ENCODE results near the gene MRPS5.

Gene MRPS5

DNA sequence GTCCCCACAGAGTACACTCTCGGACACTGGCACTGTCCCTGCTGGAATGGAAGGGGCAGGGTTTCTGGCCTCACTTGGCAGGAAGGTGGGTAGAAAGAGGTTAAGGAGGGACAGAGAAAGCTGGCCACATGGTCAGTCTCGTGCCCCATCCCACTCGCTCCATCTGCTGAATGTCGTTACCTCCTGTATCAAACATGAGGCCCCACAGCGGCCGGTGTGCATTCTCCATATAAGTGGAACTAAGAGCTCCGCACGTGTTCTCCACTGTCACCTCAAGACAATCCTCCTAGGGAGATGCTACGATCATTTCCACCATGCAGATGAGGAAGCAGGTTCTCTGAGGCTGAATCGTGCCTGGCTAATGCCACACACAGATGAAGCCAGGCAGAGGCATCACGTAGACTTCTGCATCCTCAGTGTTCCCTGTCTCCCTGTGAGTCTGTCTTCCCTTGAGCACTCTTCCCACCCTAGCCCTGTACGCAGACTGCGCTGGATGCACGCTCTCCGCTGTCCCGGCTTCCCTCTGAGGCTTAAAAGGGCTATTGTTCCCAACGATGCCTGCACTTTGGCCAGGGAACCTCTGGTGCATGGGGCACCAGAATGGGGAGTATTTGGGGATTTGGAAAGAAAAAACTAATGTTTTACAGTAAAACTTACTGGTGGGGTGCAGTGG lies 61.0 kb downstream of the MRPS5 start:
- no peak for DNase-seq (ENCODE audit: low spot score)

DNA sequence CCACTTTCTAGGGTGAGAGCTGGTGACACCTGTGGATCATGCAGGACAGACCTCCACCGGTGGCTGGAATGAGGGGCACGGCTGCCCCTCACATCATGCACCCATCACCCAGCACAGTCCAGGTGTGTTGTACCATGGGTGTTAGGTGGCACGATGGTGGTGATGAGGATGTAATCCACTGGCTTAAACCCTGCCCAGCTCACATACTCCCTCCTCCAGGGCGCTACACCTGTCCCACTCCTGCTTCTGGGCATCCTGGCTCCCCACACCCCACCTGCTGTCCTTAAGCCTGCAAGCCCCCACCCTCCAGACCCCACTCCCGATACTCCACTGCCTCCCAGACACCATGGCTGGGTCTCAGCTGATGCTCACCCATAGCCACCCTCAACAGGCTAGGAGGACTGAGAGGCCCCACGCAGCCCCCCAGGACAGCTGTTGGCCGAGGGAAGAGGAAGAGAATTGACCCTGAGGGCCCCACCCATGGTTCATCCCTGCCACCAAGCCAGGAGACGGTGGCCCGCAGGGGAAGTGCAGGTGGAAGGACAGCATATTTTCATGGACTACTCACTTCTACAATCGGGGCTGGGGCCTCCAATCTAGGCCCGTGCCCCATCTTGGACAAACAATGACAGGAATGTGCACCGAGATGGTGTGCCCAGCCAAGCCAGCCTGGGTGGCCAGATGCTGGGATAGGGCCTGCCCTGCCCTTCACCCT lies 61.8 kb downstream of the MRPS5 start:
- no peak for DNase-seq (ENCODE audit: low spot score)

DNA sequence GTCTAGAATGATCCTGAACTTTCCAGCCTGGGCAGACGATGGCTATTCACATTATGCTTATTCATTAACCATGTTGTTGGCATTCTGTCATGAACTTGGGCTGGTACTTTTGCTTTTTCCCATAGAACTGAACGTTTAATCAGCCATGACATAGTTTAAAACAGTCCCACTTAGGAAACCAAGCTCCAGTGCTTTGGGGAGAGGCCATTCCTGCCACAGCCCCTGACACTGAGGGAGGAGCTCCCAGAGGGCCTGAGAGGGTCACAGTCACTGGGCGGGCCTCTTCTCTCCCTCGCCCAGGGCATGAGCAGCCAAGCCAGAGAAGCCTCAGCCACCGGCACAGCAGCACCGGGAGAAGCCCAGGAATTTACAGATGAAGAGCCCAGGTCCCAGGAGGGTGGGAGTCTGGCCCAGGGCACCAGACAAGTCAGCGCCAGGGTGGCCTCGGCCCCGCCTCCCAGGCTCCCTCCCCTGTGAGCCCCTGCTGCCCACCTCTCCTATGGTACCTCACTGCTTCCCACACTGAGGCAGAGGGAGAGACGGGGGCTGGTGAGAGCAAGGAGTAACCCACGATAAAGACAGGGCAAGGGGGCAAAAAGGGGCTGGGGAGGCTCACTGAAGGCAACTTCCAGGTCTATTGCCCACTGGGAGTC lies 62.5 kb downstream of the MRPS5 start:
- DNase-seq (ENCODE audit: low spot score), result no peak

DNA sequence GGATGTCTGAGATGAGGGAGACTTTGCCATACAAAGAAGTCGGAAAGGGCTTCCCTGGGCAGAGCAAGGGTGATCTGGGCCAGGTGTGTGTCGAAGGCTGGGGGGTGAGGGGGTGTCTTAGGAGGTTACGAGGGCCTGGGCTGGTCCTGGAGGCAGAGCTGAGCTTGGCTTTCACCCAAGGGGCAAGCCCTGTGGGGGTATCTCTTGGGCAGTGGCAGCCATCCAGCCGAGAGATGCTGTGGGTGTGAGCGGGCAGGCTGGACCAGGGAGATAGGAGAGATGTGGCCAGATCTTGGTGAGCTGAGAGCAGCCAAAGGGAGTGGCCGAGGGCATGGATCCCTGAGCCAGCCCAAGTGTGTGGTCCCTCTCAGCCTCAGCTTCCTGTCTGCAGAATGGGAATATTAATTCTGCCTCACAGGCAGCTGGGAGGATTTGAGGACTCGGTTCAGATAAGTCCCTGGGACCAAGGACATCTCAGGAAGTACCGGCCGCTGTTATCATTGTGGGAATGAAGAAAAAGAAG lies 63.1 kb downstream of the MRPS5 start:
- DNase-seq (ENCODE audit: low spot score), result no peak

GRCh38 chr2:95057535-95058370 lies 63.9 kb downstream of the MRPS5 start:
- DNase-seq (ENCODE audit: low spot score), result no peak

GRCh38 chr2:95056461-95057459 lies 64.8 kb downstream of the MRPS5 start:
- no peak for DNase-seq (ENCODE audit: low spot score)

DNA sequence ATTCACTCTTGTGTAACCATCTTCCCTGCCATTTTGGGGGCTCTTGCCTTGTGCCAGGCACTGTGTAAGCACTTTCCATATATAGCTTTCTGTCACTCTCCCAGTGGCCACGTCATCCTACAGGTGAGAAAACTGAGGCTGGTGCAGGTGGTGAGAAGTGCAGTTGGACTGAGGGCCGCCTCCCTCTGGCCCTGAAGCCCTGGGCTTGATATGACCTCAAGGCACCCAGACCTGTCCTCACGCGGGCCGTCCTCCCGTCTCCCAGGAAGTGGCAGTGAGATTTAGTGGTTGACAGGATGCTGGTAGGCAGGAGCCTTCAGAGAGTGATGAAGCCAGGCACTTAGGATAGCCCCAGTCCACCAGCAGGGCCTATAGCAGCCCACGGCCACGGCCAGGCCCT lies 65.6 kb downstream of the MRPS5 start:
- no peak for DNase-seq (ENCODE audit: low spot score)

- no peak for DNase-seq (ENCODE audit: low spot score)
These were observed 66.3 kb downstream of the MRPS5 start for GRCh38 chr2:95055262-95055661.

- no peak for DNase-seq (ENCODE audit: low spot score)
These were observed 67.6 kb downstream of the MRPS5 start for GRCh38 chr2:95054016-95054415.

- DNase-seq (ENCODE audit: low spot score), result no peak
These were observed 68.1 kb downstream of the MRPS5 start for GRCh38 chr2:95053543-95053942.

GRCh38 chr2:95052804-95053479 lies 68.7 kb downstream of the MRPS5 start:
- DNase-seq (ENCODE audit: low spot score), result no peak

DNA sequence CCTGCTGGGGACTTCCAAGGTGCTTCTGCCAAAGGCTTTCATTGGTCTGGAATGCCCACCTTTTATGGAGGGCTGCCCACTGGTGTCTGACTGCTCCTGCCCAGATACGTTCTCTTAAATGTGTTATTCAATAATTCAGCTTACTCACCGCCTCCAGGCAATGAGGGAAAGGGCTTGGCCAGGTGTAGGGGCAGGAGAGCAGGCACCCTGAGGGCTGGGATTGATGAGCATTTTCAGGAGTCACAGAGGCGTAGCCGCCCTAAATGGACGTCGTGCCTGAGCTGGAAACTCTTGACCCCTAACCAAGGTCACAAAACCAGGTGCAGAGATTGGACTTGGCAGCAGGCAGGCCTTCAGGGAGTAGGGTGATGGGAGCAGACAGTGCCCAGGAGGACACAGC lies 69.3 kb downstream of the MRPS5 start:
- DNase-seq (ENCODE audit: low spot score), result no peak

DNA sequence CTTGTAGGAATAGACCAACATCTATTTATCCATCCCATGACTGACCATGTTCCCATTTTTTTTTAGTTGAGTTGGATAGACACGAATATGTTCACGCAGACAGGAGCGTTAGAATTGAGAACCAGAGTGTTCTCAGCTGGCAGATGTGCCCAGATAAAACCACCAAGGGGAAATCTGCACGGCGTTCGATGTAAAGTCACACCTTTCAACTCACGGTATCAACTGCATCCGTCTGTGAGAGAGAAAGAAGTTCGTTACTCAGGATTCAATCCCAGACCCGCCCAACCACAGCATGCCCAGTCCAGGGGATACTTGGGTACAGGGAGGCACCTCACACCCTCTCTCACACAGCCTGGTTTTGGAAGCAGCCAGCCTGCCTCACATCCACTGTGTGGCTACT lies 70.0 kb downstream of the MRPS5 start:
- DNase-seq (ENCODE audit: low spot score), result no peak

DNA sequence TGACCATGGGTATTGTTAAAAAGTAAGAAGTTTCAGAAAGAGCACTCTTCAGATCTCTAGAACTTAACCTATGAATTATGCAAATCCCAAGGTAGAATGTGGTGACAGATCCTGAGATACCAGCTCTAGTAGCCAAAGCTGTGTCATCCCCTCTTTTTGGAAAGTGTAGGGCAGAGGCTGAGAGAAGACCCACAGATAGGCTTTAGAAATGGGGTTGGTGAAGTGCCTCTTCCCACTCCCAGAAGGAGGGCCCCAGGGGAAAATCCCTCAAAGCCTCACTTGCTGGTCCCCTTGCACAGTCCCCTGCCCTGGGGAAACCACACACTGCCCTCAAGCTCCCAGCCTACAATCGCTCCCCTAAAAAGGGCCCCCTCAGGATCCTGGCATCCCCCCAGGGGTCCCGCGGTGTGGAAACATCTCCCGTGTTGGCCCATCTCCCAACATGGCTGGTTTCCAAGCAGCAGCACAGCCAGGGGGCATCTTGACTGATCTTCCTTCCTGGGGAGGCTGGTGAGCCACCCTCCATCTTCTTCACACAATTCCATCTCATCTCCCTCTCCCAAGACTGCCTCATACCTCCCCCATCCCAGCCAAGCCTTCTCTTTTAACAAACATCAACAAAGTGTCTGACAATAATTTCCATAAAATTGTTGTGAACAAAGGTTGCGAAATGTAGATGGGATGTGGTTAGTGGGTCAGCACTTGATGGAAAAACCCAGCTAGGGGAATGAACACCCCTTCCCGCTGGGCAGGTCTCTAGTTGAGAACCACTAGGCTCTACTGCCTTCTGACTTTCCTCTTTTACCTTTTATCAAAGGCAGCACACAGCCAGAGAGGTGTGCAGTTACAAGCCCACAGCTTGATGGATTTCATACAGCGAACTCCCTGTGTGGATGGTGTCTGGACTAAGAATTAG lies 71.0 kb downstream of the MRPS5 start:
- DNase-seq (ENCODE audit: low spot score), result no peak

DNA sequence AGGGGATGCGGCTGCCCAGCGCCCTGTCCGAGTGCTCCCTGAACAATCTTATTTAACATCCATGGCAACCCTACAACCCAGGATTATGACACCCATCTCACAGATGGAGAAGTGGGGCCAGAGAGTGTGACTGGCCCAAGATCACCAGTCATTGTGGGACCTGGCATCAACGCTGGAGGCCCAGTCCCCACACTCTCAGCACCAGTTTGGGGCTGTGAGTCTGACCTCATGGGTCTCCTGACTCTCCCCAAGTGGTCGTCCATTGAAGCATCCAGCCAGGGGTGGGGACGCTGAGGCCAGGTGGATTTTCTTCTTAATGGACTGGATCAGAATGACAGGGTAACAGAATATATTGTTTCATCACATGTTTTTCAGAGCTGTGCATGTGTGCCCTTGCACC lies 71.6 kb downstream of the MRPS5 start:
- no peak for DNase-seq (ENCODE audit: low spot score)

DNA sequence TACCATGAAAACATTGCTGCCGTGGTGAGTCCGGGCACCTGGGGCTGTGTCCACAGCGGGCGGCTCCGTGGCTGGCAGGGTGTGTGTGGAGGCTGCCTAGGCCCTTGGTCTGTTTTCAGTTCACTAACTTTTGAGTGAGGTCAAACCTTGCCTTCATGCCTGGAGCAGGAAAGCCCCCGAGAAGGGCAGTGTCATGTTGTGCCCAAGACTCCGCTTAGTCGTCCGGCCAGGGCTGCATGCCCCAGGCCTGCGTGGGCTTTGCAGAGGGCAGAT lies 72.0 kb downstream of the MRPS5 start:
- DNase-seq (ENCODE audit: low spot score), result no peak

DNA sequence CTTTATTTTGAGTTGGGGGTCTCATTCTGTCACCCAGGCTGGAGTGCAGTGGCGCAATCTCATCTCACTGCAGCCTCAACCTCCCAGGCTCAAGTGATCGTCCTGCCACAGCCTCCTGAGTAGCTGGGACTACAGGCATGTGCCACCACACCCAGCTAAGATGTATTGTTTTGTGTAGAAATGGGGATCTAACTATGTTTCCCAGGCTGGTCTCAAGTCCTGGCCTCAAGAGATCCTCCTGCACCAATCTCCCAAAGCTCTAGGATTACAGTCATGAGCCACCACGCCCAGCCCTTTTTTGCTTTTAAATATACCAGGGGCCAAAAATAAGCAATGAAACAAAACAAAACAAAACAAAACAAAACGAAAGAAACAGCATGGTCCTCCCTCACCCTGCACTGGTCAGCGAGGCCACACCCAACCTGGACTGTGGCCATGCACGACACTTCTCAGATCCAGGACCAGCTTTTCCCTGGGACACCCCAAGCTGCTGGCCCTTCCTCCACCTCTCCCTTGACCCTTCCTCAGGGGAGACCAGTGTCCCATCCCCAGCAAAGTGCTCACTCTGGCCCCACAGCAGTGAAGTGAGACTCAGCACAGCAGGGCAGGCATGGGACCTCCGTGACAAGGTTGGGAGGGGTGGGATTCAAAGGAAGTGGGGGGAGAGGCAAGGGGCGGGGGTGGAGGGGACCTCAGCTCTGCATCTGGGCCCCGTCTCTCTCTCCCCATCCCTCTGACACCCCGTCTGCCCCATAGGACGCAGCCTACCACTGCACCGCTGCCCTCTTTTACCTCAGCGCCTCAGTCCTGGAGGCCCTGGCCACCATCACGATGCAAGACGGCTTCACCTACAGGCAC lies 72.6 kb downstream of the MRPS5 start:
- no peak for DNase-seq (ENCODE audit: low spot score)

GRCh38 chr2:95047629-95048510 lies 73.7 kb downstream of the MRPS5 start:
- DNase-seq (ENCODE audit: low spot score), result no peak
